H9 (cell line): ENCODE results near the gene ADGRB3. TPM values are rescaled to one million over a fixed set of nuclear protein-coding genes. Genes with fewer than 3 reads are reported as not detected.

Experiments
- DNase-seq: peaks from one replicate; pipeline ENCODE4 v3.0.0-alpha.2; 2017
- H2AFZ ChIP-seq: one replicate; pipeline ENCODE4 v1.6.1; 2013; ENCODE audit warnings: mild to moderate bottlenecking, low read length, control low read depth, moderate library complexity
- H2AK5ac ChIP-seq: 2 replicates; pipeline ENCODE4 v1.6.1; 2013; ENCODE audit warnings: low read length, control low read depth, mixed read lengths; ENCODE audit not compliant: insufficient read length
- H2BK120ac ChIP-seq: one replicate; pipeline ENCODE4 v1.6.1; 2013; ENCODE audit warnings: low read depth, mild to moderate bottlenecking, low read length, control low read depth, inconsistent platforms; ENCODE audit not compliant: poor library complexity, severe bottlenecking
- H2BK12ac ChIP-seq: 2 replicates; pipeline ENCODE4 v1.6.1; 2013; ENCODE audit warnings: low read length, control low read depth, mixed read lengths, low read depth; ENCODE audit not compliant: insufficient read length
- H2BK15ac ChIP-seq: 2 replicates; pipeline ENCODE4 v1.6.1; 2013; ENCODE audit warnings: low read depth, low read length, control low read depth
- H2BK20ac ChIP-seq: one replicate; pipeline ENCODE4 v1.6.1; 2013; ENCODE audit warnings: low read depth, mild to moderate bottlenecking, low read length, control low read depth, inconsistent platforms; ENCODE audit not compliant: poor library complexity, severe bottlenecking
- H2BK5ac ChIP-seq: 2 replicates; pipeline ENCODE4 v1.6.1; 2013; ENCODE audit warnings: low read length, control low read depth, mixed read lengths; ENCODE audit not compliant: insufficient read length
- H3K14ac ChIP-seq: 2 replicates; pipeline ENCODE4 v1.6.1; 2013; ENCODE audit warnings: low read length, control low read depth; ENCODE audit not compliant: insufficient read depth
- H3K18ac ChIP-seq: 2 replicates; pipeline ENCODE4 v1.6.1; 2013; ENCODE audit warnings: low read depth, mild to moderate bottlenecking, mixed read lengths, low read length, control low read depth; ENCODE audit not compliant: insufficient read length
- H3K23ac ChIP-seq: 2 replicates; pipeline ENCODE4 v1.6.1; 2013; ENCODE audit warnings: low read length, control low read depth, mixed read lengths, low read depth; ENCODE audit not compliant: insufficient read length
- H3K23me2 ChIP-seq: 2 replicates; pipeline ENCODE4 v1.6.1; 2013; ENCODE audit warnings: low read depth, mild to moderate bottlenecking, mixed read lengths, low read length, control low read depth; ENCODE audit not compliant: insufficient read length, poor library complexity, severe bottlenecking
- H3K27ac ChIP-seq: 2 replicates; pipeline ENCODE4 v1.5.1; 2013; ENCODE audit warnings: low read length, control low read depth, mixed read lengths, low read depth; ENCODE audit not compliant: insufficient read length
- H3K27me3 ChIP-seq: 2 replicates; pipeline ENCODE4 v1.6.1; 2013; ENCODE audit warnings: low read length, control low read depth, inconsistent platforms; ENCODE audit not compliant: insufficient read depth
- H3K4ac ChIP-seq: 2 replicates; pipeline ENCODE4 v1.6.1; 2013; ENCODE audit warnings: low read depth, mild to moderate bottlenecking, control low read depth, inconsistent platforms, low read length, moderate library complexity
- H3K4me1 ChIP-seq: 2 replicates; pipeline ENCODE4 v1.6.1; 2013; ENCODE audit warnings: low read length, control low read depth, inconsistent platforms; ENCODE audit not compliant: insufficient read depth
- H3K4me2 ChIP-seq: 2 replicates; pipeline ENCODE4 v1.6.1; 2013; ENCODE audit warnings: low read length, control low read depth, mixed read lengths; ENCODE audit not compliant: insufficient read length, insufficient read depth
- H3K56ac ChIP-seq: 2 replicates; pipeline ENCODE4 v1.6.1; 2013; ENCODE audit warnings: low read depth, mild to moderate bottlenecking, mixed read lengths, low read length, control low read depth; ENCODE audit not compliant: insufficient read length
- H3K79me1 ChIP-seq: 2 replicates; pipeline ENCODE4 v1.6.1; 2013; ENCODE audit warnings: low read depth, mild to moderate bottlenecking, moderate library complexity, low read length, control low read depth, inconsistent platforms; ENCODE audit not compliant: insufficient read depth, poor library complexity, severe bottlenecking
- H3K79me2 ChIP-seq: 2 replicates; pipeline ENCODE4 v1.6.1; 2013; ENCODE audit warnings: low read length, control low read depth, inconsistent platforms; ENCODE audit not compliant: insufficient read depth
- H3K9ac ChIP-seq: 2 replicates; pipeline ENCODE4 v1.6.1; 2013; ENCODE audit warnings: low read length, control low read depth, mixed read lengths; ENCODE audit not compliant: insufficient read length; ENCODE audit errors: extremely low read depth
- H3K9me3 ChIP-seq: one replicate; pipeline ENCODE4 v1.6.1; 2013; ENCODE audit warnings: low read depth, low read length, inconsistent platforms; ENCODE audit not compliant: control insufficient read depth
- H3T11ph ChIP-seq: one replicate; pipeline ENCODE4 v1.6.1; 2013; ENCODE audit warnings: mild to moderate bottlenecking, low read length, control low read depth, inconsistent platforms
- H4K20me1 ChIP-seq: one replicate; pipeline ENCODE4 v1.6.1; 2013; ENCODE audit not compliant: control insufficient read depth, insufficient read length, insufficient read depth
- H4K5ac ChIP-seq: 2 replicates; pipeline ENCODE4 v1.6.1; 2013; ENCODE audit warnings: low read depth, mild to moderate bottlenecking, mixed read lengths, low read length, control low read depth; ENCODE audit not compliant: insufficient read length
- H4K8ac ChIP-seq: replicated peaks from 2 replicates; pipeline ENCODE4 v1.6.1; 2013; ENCODE audit warnings: low read length, control low read depth, mixed read lengths, low read depth; ENCODE audit not compliant: insufficient read length
- H4K91ac ChIP-seq: 2 replicates; pipeline ENCODE4 v1.6.1; 2013; ENCODE audit warnings: low read depth, mild to moderate bottlenecking, moderate library complexity, mixed read lengths, low read length, control low read depth; ENCODE audit not compliant: insufficient read length
- H3K27ac Mint-ChIP-seq, 3 experiments: 2 replicates in 2 of 3; 3 replicates in 1 of 3; pipeline ENCODE4 v1.8.0; 2020 to 2021; ENCODE audit warnings: mixed read lengths in 3 of 3, mild to moderate bottlenecking in 1 of 3, moderate library complexity in 1 of 3
- H3K27me3 Mint-ChIP-seq: 2 replicates; pipeline ENCODE4 v1.8.0; 2021; ENCODE audit warnings: low read depth, mild to moderate bottlenecking, moderate library complexity, mixed read lengths
- H3K36me3 Mint-ChIP-seq, 3 experiments: 2 replicates in 2 of 3; 3 replicates in 1 of 3; pipeline ENCODE4 v1.8.0; 2020 to 2021; ENCODE audit warnings: low read depth in 3 of 3, mixed read lengths in 3 of 3; ENCODE audit not compliant: insufficient read depth in 1 of 3
- H3K4me1 Mint-ChIP-seq, 2 experiments: 2 replicates each; pipeline ENCODE4 v1.8.0; 2020; ENCODE audit warnings: mixed read lengths in 2 of 2
- H3K4me3 Mint-ChIP-seq, 2 experiments: 2 replicates in 1 of 2; 3 replicates in 1 of 2; pipeline ENCODE4 v1.8.0; 2020 to 2021; ENCODE audit warnings: mild to moderate bottlenecking in 2 of 2, mixed read lengths in 2 of 2, moderate library complexity in 1 of 2
- H3K9me3 Mint-ChIP-seq, 2 experiments: 2 replicates in 1 of 2; 3 replicates in 1 of 2; pipeline ENCODE4 v1.8.0; 2020; ENCODE audit warnings: mild to moderate bottlenecking in 2 of 2, mixed read lengths in 2 of 2, moderate library complexity in 1 of 2
- WGBS: extraction: QIAGEN DNeasy Blood & Tissue Kit; methylation state at CpG from one replicate; pipeline ENCODE4 v1.1.7; 2013; ENCODE audit warnings: missing lambda C conversion rate, low lambda C conversion rate, mixed read lengths; ENCODE audit not compliant: insufficient read length; ENCODE audit errors: extremely low coverage; 5-methylcytosine and 5-hydroxymethylcytosine counted together
- total RNA-seq: library from RNA; stranded (reverse); gene quantifications from 2 replicates; pipeline ENCODE4 v1.2.1, GENCODE V29; 2021
- TF ChIP-seq, protein P1 (sequence below): fragments of 200-600 bp; sonication (generic); conservative IDR thresholded peaks from 3 replicates; pipeline ENCODE4 v1.8.0; 2021; ENCODE audit warnings: antibody characterized with exemption, mild to moderate bottlenecking

The ADGRB3 gene
- total RNA-seq, 1 experiment from 2014 or later = 0.37 TPM

DNA sequence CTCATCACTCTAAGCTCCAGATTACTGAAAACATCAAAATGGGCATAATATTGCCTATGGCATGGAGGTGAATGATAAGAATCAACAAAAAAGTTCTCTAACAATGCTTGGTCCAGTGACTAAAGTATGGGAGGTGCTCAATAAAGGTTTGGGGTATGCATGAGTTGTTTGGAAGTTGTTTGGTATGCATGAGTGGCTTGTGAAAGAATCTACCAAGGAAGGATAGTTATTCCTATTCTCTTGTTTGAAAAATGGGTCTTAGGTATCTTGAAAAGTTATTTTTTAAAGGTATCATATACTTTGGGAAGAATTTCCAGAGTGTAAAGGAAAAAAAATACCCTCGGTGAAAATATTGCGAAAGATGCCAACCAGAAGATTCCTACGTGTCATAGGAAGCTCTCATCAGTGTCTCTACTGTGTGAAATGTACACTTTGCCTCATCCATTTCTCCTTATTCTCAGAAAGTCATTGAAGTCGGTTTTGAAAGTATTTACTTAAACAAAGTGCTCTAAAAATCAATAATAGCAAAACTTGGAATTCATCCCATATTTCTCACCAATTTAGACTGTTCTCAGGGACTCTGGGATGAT, 449.8 kb downstream of the ADGRB3 start:
- Histone ChIP-seq H4K5ac (no peak overlapping the region), H3K9me3 (no peaks in the 10 kb centered on the region), H2BK120ac (no peak overlapping the region), H3K23ac (no peak overlapping the region), H3K4me2 (no peak overlapping the region), H2BK5ac (no peak overlapping the region), H3K56ac (no peak overlapping the region), H3K27me3 (no peaks in the 10 kb centered on the region), H3K79me1 (no peaks in the 10 kb centered on the region), H3K23me2 (no peaks in the 10 kb centered on the region), H3K27ac (no peak overlapping the region), H2BK12ac (no peak overlapping the region), H3T11ph (no peak overlapping the region), H2AFZ (no peak overlapping the region), H2BK20ac (no peak overlapping the region), H4K20me1 (no peaks in the 10 kb centered on the region), H2AK5ac (no peak overlapping the region), H3K9ac (no peak overlapping the region), H3K18ac (no peak overlapping the region), H2BK15ac (no peak overlapping the region), H3K4ac (no peak overlapping the region), H3K14ac (no peak overlapping the region), H4K91ac (no peak overlapping the region), H3K79me2 (no peaks in the 10 kb centered on the region), H4K8ac (no peak overlapping the region), H3K4me1 (no peaks in the 10 kb centered on the region)
- no peaks in the 10 kb centered on the region for H3K27me3 Mint-ChIP-seq
- H3K4me1 Mint-ChIP-seq = peaks cover 0 to 2% of the 10 kb centered on the region in 2 experiments; a peak in 1 of 4 replicates
- H3K4me3 Mint-ChIP-seq = no peak overlapping the region
- H3K36me3 Mint-ChIP-seq = no peaks in the 10 kb centered on the region
- no peaks in the 10 kb centered on the region for H3K9me3 Mint-ChIP-seq
- TF ChIP-seq, protein P1, sequence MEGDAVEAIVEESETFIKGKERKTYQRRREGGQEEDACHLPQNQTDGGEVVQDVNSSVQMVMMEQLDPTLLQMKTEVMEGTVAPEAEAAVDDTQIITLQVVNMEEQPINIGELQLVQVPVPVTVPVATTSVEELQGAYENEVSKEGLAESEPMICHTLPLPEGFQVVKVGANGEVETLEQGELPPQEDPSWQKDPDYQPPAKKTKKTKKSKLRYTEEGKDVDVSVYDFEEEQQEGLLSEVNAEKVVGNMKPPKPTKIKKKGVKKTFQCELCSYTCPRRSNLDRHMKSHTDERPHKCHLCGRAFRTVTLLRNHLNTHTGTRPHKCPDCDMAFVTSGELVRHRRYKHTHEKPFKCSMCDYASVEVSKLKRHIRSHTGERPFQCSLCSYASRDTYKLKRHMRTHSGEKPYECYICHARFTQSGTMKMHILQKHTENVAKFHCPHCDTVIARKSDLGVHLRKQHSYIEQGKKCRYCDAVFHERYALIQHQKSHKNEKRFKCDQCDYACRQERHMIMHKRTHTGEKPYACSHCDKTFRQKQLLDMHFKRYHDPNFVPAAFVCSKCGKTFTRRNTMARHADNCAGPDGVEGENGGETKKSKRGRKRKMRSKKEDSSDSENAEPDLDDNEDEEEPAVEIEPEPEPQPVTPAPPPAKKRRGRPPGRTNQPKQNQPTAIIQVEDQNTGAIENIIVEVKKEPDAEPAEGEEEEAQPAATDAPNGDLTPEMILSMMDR = no peak
- WGBS = no CpG with 5 or more reads among the region's 4 CpGs
- no peak overlapping the region; a peak in 1 of 7 replicates for H3K27ac Mint-ChIP-seq
- no peak for DNase-seq
